GM13977 (cell line): Measurements from ENCODE around the gene BZW1.
A peak's percentile ranks its signal among the peaks of the same experiment; 100 is the strongest.

Experiments
- DNase-seq: peaks from one replicate; pipeline ENCODE4 v3.0.0; 2012; ENCODE audit warnings: low spot score
- in situ Hi-C: fragments of 300-500 bp; cut with MboI; formaldehyde crosslinking; loops from one replicate; pipeline ENCODE4 v1.12.0; 2022; ENCODE audit warnings: low sequenced_read_pairs, low pct_unique_long_range_greater_than_20kb, mixed read lengths, inconsistent platforms; ENCODE audit not compliant: unreplicated experiment
- TF ChIP-seq, protein P1 (sequence below): IDR thresholded peaks from 2 replicates; pipeline ENCODE4 v1.5.1; 2012; ENCODE audit warnings: mild to moderate bottlenecking, control low read depth; ENCODE audit not compliant: insufficient read depth; ENCODE audit errors: extremely low read depth, missing control alignments

Gene BZW1

DNA sequence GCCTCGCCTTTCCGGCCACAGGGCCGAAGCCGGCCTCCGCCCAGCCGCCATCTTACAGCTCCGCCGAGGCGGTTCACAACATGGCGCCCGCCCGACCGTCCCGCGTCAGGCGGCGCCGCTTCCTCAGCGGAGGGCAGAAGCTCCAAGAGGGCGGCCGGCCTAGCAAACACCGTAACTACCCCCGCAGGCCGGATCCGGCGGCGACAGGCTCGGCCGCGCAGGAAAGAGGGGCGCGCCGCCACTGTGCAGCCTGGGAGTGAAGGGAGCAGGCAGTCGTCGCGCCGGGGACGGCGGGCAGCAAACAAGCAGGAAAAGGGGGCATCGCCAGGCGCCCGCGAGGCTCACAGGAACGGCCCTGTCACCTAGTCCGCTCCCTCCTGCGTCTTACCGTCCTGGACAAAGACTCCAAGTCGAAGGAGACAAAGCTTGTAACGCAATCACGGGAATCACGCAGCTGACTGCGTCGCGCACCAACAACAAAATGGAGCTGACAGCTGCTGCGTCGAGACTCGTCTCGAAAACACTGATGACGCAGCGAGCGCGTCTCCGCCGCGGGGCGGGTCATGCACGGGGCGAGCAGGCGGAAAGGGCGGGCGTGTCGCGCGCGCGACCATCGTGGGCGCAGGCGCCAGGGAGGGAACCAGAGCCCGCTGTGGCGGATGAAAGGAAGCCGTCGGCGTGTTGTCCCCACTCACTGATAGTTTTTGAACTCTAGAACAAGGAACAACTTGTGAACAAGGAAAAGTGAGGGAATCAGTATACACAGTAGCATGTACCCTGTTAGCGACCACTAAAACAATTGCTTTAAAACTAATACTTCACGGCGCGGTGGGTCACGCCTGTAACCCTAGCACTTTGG, 52.7 kb downstream of the BZW1 start, which contains the start of gene CLK1:
TSS of gene CLK1 (minus strand) at position 483 of the 859 bp plus-strand sequence. CDS start 2,796 bp downstream, outside the sequence.
- DNase-seq = peak; percentile 94
- TF ChIP-seq, protein P1, sequence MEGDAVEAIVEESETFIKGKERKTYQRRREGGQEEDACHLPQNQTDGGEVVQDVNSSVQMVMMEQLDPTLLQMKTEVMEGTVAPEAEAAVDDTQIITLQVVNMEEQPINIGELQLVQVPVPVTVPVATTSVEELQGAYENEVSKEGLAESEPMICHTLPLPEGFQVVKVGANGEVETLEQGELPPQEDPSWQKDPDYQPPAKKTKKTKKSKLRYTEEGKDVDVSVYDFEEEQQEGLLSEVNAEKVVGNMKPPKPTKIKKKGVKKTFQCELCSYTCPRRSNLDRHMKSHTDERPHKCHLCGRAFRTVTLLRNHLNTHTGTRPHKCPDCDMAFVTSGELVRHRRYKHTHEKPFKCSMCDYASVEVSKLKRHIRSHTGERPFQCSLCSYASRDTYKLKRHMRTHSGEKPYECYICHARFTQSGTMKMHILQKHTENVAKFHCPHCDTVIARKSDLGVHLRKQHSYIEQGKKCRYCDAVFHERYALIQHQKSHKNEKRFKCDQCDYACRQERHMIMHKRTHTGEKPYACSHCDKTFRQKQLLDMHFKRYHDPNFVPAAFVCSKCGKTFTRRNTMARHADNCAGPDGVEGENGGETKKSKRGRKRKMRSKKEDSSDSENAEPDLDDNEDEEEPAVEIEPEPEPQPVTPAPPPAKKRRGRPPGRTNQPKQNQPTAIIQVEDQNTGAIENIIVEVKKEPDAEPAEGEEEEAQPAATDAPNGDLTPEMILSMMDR = no peak
- in situ Hi-C loops = no loop called here

DNA sequence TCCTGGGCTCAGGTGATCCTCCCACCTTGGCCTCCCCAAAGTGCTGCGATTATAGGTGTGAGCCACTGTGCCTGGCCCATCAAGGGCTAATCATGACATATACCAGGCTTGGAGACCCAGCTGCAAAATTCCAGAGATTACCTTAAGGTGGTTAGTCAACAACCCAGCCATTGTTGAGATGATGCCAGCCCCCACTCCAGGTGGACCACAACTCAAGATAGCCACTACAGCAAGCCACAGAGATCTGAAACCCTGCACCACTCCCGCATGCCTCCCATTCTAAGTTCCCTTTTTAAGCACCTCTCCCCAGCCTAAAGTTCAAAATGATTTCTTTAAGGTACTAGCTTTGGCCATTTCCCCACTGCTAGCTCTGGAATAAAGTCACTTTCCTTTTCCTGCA, 57.3 kb downstream of the BZW1 start:
- TF ChIP-seq, protein P1 = no peak
- no peak for DNase-seq
- in situ Hi-C loops = no loop called here

DNA sequence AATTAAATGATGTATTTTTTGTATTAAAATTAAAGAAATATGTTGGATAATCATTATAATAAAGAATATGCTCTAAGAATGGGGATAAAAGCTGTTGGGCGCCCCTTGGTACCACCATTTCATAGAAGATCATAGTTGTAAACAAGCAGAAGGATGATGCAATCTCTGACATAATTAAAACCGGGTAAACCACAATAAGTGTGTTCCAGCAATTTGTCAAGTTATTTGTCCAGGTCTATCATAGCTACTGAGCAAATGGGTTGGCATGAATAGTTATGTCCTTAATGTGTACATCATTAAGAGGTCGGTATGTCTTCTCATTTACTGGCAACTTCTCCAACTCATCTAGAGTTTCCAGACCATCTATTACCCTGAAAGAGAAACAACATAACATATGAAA, 59.4 kb downstream of the BZW1 start:
- in situ Hi-C loops = no loop called here
- TF ChIP-seq, protein P1 = no peak
- no peak for DNase-seq

DNA sequence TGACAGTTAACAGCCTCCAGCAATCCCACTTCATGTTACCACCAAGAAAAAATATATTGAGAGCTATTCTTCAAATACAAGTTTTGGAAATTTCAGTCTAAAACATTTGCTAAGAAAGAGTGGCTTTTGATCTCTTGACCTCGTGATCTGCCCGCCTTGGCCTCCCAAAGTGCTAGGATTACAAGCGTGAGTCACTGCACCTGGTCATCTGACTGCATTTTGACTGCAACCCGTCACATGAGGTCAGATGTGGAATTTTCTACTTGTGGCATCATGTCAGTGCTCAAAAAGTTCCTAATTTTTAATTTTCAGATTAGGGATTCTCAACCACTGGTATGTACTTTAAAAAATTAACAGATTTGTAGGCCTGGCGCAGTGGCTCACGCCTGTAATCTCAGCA, 61.9 kb downstream of the BZW1 start:
- in situ Hi-C loops = no loop called here
- TF ChIP-seq, protein P1 = no peak
- no peak for DNase-seq
